ENCODE data around the gene LY6G6D. TPM values are rescaled to one million over a fixed set of nuclear protein-coding genes. Genes with fewer than 3 reads are reported as not detected.

The LY6G6D gene, protein sequence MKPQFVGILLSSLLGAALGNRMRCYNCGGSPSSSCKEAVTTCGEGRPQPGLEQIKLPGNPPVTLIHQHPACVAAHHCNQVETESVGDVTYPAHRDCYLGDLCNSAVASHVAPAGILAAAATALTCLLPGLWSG
- not detected in 5 replicates for total RNA-seq (2022; extraction: Qiagen RNA extraction; ENCODE audit: low read depth)

GRCh38 chr6:31715022-31715958 is at the start of gene LY6G6D:
TSS of gene LY6G6D (plus strand) at chr6:31715348. CDS start at chr6:31715356, 8 bp downstream.

GRCh38 chr6:31665501-31666336 is 49.4 kb upstream of the LY6G6D start, which contains the start of gene CSNK2B:
TSS of gene CSNK2B (plus strand) at chr6:31666080. CDS start at chr6:31666832, 752 bp downstream.

GRCh38 chr6:31669676-31670075 is 45.5 kb upstream of the LY6G6D start, which contains the start of gene LY6G5B:
TSS of gene LY6G5B (plus strand) at chr6:31669976. CDS start at chr6:31670951, 975 bp downstream.

GRCh38 chr6:31680226-31681134 is 34.7 kb upstream of the LY6G6D start, which contains the start of gene LY6G5C:
TSS of gene LY6G5C (minus strand) at chr6:31681067. CDS start at chr6:31680373, 694 bp downstream.

DNA sequence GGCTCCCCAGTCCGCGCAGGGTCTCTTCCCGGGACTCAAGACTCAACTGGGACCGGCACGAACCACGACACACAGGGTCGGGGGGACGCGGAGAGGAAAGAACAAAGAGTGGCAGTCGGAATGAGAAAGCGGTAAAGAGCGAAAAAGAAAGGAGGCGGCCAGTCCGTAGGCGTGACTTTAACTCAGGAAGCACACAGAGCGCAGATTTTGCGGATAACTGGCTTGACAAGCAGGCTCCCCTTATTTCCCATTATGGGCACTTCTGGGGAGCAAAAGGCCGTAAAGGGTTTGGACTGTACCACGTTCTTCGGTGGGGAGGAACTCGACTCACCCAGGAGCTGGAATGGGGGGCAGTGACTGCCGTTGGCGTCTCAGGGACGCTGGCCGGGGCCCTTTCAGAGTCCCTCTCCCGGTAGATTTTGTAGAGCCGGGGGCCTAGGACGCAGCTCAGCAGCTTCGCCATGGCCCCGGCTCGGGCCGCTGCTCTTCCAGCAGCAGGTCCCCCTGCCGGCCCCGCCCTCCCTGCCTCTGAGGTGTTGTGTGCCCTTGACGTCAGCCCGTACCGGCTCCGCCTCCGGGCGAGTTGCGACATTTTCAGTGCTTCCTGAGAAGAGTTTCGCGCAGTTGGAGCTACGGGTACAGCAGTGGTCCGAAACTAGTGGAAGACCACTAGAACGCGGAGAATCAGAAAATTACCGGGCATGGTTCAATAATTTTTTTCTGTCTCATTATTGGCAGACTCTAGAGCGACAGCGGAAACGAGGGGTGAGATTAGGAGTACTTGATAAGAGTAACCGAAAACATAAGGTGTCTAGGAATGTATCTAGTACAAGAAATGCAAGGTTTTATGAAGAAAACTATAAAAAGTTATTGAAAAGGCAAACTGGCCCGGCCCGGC is 12.1 kb upstream of the LY6G6D start, which contains the start of gene ABHD16A:
ABHD16A (minus strand) TSS at position 506 of the 898 bp plus-strand sequence; CDS start at position 463, 43 bp downstream.

DNA sequence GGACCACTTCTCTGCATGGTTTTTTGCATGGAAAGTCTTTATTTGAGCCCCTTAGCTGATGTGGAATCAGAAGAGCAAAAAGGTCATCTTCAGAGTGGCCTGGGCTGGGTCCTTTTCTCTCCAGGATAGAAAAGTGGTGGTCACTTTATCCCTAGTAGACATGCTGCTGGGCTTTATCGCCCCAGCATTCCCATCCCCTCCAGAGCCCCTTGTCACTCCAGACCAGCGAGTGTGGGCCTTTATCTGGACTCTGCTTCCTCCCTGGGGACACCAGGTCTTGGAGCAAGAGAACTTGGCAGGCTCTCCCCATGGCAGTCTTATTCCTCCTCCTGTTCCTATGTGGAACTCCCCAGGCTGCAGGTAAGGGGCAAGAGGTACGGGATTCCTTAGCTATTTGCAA is 8.5 kb upstream of the LY6G6D start, which contains the start of gene LY6G6F:
LY6G6F (plus strand) TSS at position 268 of the 400 bp plus-strand sequence; CDS start at position 309, 41 bp downstream.

GRCh38 chr6:31721351-31722020 is 6.3 kb downstream of the LY6G6D start, which contains the start of gene LY6G6C:
TSS of gene LY6G6C (minus strand) at chr6:31721746. CDS start at chr6:31721679, 67 bp downstream.

GRCh38 chr6:31723245-31723979 is 8.3 kb downstream of the LY6G6D start, which contains the start of gene MPIG6B:
TSS of gene MPIG6B (plus strand) at chr6:31723373. CDS start at chr6:31723384, 11 bp downstream.

DNA sequence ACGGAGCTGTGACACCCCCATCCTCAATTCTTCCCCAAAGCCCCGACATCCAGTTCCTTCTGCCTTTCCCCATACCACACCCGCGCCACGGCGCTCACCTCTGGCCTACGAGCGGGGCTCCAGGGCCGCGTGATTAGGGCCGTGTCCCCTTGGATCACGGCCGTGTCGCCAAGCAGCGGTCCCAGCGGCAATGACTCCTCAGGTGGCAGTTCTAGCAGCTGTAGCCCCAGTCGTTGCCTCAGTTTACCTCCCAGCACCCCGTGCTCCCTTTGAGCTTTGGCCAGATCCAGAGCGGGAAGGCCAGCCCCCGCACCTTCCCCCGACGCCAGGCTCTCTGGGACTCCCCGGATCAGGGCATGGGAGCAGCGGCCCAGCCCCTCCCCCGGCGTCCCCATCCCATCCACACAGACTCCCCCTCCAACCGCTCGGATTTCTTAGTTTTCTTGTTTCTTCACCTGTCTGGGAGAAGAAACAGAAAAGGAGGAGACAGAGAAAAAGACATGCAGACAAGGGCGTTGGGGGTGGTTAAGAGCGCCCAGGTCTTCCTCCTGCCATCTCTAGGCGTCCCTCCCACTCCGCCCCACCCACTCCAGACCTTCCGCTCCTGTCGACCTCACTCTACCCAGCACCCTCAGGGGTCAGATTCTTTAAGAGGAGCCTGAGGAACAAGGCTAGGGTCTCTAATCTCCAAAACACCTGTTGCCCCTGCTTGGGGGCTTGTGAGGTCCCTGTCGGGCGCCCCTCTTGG is 13.8 kb downstream of the LY6G6D start, which contains the start of gene DDAH2:
DDAH2 (minus strand) TSS at position 533 of the 748 bp plus-strand sequence; CDS start at position 395, 138 bp downstream.

DNA sequence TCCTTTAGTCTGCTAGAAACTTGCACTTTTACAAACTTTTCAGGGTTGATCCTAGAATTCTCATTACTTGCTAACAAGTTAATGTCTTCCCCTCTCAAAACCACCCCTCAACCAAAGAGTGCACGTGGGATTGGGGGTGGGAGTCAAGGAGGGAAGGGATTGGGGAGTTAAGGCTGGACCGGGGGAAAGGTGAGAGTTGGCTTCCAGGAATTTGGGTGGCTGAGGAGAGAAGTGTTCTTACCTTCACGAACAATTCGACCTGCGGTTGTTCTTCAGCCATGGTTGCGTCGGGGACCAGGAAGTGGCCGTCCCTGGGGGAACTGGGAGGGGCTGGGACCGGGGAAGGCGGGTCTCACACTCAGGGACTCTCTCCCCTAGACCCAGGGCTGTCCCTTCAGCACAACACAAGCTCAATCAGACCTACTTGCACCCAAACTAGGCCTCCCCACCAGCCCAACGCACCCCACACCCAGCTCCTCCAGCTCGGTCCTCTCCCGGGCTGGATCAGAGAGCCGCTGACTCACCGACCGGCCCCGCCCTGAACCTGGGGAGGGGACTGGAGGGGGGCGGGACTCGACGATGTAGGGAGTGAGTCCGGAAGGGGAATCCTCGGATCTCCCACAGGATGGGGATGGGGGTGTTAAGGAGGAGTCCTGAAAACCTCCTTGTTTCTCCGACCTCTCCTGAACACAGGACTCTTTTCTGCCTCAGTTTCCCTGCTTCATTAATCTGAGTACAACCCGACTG is 21.0 kb downstream of the LY6G6D start, which contains the start of gene CLIC1:
CLIC1 (minus strand) TSS at position 510 of the 747 bp plus-strand sequence; CDS start at position 280, 230 bp downstream.

GRCh38 chr6:31739639-31740396 is 24.7 kb downstream of the LY6G6D start, which contains the start of gene MSH5:
TSS of gene MSH5 (plus strand) at chr6:31740005. CDS start at chr6:31740467, 462 bp downstream.

GRCh38 chr6:31762356-31762755 is 47.2 kb downstream of the LY6G6D start, which contains the start of gene SAPCD1:
TSS of gene SAPCD1 (plus strand) at chr6:31762656. CDS start at chr6:31763055, 399 bp downstream.

All from A549 treated with ZK216348 at 1 μM for 4 hours (cell line).